Mesodermal cell (in vitro differentiated cells): ENCODE results near the gene UBC.

Experiments
- H3K27ac ChIP-seq: 2 replicates; pipeline ENCODE4 v1.7.0; 2013; ENCODE audit warnings: mild to moderate bottlenecking, low read depth, low read length, moderate library complexity; ENCODE audit not compliant: severe bottlenecking
- H3K36me3 ChIP-seq: 2 replicates; pipeline ENCODE4 v1.7.1; 2013; ENCODE audit warnings: mild to moderate bottlenecking, low read length, moderate library complexity; ENCODE audit not compliant: control insufficient read depth, insufficient read depth
- H3K4me1 ChIP-seq: one replicate; pipeline ENCODE4 v1.7.1; 2013; ENCODE audit warnings: mild to moderate bottlenecking, low read length; ENCODE audit not compliant: insufficient read depth, control insufficient read depth, poor library complexity, severe bottlenecking
- H3K4me3 ChIP-seq: 2 replicates; pipeline ENCODE4 v1.7.0; 2013; ENCODE audit warnings: low read length, control low read depth, mild to moderate bottlenecking; ENCODE audit not compliant: insufficient read depth, poor library complexity, severe bottlenecking; ENCODE audit errors: extremely low read depth
- H3K9me3 ChIP-seq: 2 replicates; pipeline ENCODE4 v1.7.1; 2013; ENCODE audit warnings: mild to moderate bottlenecking, low read length, moderate library complexity; ENCODE audit not compliant: control insufficient read depth
- WGBS, 2 experiments: methylation state at CpG; one replicate each; pipeline ENCODE4 v1.1.5; 2013; ENCODE audit warnings: missing lambda C conversion rate in 2 of 2; ENCODE audit not compliant: insufficient coverage in 2 of 2; 5-methylcytosine and 5-hydroxymethylcytosine counted together

Gene UBC

DNA sequence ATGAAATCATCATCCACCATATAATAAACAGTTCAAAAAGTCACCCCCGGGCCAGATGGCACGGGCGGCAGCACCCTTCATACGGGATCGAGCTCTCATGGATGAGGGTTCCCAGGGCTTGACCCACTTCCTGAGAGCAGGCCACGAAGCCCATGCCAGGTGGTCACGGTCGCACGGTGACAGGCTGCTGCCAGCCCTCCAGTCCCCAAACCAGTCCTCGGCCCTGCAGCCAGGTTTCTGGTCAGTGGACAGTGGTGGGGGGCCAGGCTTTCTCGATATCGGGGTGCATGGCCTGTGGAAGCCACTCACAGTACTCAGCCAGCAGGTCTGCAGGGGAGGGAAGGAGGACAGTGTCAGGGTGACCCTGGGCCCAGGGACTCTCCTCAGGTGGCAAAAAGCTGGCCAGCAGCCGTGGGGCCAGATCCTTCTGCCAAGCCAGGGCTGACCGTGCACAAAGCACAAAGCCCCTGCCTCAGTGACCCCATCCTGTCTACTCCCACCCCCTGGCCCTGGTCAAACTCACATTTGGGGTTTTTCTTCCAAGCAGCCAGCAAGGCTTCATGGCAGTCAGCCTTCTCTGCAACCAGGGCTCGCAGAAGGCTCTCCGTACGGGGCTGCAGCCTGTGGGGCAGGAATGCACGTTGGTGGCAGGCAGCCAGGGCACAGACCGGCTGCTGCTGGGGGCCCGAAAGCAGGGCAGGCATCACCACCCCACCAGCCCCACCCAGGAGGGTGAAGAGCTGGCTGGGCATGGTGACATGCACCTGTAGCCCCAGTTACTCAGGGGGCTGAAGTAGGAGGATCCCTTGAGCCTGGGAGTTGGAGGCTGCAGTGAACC lies 33.3 kb upstream of the UBC start:
- H3K9me3 ChIP-seq, result no peaks in the 10 kb centered on the region
- no peak overlapping the region for H3K27ac ChIP-seq
- 96 to 97% methylated on average over 15 to 17 of the region's 20 CpGs for WGBS, 2 experiments
- no peaks in the 10 kb centered on the region for H3K4me1 ChIP-seq
- no peak overlapping the region for H3K4me3 ChIP-seq
- peaks cover 53% of the 10 kb centered on the region for H3K36me3 ChIP-seq

- H3K36me3 ChIP-seq, result peaks cover 50% of the 10 kb centered on the region
- WGBS, 2 experiments, result 95 to 97% methylated on average over 9 to 11 of the region's 11 CpGs
- H3K4me1 ChIP-seq, result no peaks in the 10 kb centered on the region
- H3K4me3 ChIP-seq, result no peak overlapping the region
- H3K9me3 ChIP-seq, result no peaks in the 10 kb centered on the region
- no peak overlapping the region for H3K27ac ChIP-seq
Observed at GRCh38 chr12:124947013-124947412, 32.6 kb upstream of the UBC start.

GRCh38 chr12:124946447-124946793 lies 32.0 kb upstream of the UBC start:
- no peak overlapping the region for H3K27ac ChIP-seq
- no peaks in the 10 kb centered on the region for H3K9me3 ChIP-seq
- H3K4me3 ChIP-seq, result no peak overlapping the region
- no peaks in the 10 kb centered on the region for H3K4me1 ChIP-seq
- peaks cover 46% of the 10 kb centered on the region for H3K36me3 ChIP-seq
- WGBS, 2 experiments, result 93 to 98% methylated on average over 9 of the region's 10 CpGs

DNA sequence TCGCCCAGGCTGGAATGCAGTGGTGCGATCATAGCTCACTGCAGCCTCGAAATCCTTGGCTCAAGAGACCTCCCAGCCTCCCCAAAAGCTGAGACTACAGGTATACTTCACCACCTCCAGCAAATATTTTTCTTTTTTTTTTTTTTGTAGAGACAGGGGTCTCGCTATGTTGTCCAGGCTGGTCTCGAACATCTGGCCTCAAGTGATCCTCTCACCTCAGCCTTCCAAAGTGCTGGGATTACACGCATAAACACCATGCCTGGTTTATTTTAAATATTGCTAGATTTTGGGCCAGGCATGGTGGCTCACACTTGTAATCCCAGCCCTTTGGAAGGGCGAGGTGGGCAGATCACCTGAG lies 26.7 kb upstream of the UBC start:
- Histone ChIP-seq H3K4me1 (peaks cover 14% of the 10 kb centered on the region), H3K9me3 (no peaks in the 10 kb centered on the region), H3K4me3 (peak overlapping the region; percentile 37), H3K27ac (peak overlapping the region; percentile 69), H3K36me3 (peaks cover 12% of the 10 kb centered on the region)
- 81 to 95% methylated on average over 4 to 5 of the region's 7 CpGs for WGBS, 2 experiments

DNA sequence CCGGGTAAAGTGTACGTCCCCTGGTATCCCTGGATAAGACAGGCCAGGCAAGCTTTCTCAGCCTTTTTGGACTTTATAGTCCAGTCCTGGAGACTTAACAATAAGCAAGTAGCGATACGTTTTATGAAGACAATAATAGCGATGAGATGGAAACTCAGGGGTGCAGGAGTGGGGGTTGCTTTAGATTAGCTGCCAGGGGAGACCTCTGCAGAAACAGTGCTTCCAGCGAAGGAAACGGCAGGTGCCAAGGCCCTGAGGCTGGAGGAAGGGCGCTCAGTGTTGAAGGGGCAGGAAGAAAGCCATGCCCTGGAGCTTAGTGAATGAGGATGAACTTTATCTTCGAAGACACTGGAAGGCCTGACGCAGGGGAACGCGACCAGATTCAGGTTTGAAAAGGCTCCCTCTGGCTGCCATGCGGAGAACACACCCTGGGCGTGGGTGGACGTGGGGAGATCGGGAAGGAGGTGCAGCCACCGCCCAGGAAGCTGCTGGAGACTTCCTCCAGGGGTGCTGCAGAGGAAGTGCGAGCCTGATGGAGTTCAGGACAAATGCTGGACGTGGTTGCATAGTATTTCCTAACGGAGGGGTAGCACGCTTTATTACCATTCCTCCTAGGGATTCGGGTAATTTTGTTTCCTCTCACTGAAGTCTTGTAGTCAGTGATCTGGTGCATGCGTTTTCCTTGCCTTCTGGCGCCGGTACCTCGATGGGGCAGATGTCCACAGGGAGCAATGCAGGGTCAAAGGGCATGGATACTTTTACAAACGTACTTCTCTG lies 26.1 kb upstream of the UBC start:
- Histone ChIP-seq H3K27ac (peak overlapping the region; percentile 95), H3K9me3 (no peaks in the 10 kb centered on the region), H3K36me3 (peaks cover 9% of the 10 kb centered on the region), H3K4me1 (peaks cover 14% of the 10 kb centered on the region), H3K4me3 (peak overlapping the region; percentile 37)
- WGBS, 2 experiments, result 35% methylated on average over 27 of the region's 27 CpGs

- 1 to 6% methylated on average over 8 of the region's 8 CpGs for WGBS, 2 experiments
- H3K36me3 ChIP-seq, result peaks cover 6% of the 10 kb centered on the region
- H3K27ac ChIP-seq, result peak overlapping the region; percentile 95
- peaks cover 14% of the 10 kb centered on the region for H3K4me1 ChIP-seq
- no peaks in the 10 kb centered on the region for H3K9me3 ChIP-seq
- peak overlapping the region; percentile 37 for H3K4me3 ChIP-seq
Observed at GRCh38 chr12:124940143-124940392, 25.6 kb upstream of the UBC start.

DNA sequence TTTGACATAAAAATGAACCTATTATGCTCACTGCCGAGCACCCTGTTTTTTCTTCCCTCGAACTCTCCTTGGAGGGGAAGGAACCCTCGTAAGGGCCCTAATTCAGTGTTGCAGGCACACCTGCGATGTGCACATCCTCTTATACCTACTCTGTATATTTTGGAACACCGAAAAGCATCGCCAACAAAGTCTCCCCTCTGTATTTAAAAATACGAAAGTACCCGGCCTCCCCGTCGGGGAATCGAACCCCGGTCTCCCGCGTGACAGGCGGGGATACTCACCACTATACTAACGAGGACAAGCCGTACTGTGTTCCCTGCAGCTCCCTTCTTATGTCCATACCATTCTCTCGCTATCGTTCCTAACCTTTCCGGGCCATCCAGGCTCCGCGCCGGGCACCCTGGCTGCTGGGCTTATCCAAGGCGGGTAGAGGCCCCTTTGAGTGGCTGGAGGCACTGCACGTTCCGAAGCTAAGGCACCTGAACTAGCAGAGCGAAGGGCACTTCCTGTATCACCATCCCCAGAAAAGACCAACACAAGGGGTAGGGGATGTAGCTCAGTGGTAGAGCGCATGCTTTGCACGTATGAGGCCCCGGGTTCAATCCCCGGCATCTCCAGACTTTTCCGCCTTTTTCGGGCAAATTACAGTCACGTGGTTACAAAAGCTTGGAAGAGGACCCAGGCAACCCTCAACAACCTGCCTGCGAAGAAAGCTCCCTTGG lies 25.1 kb upstream of the UBC start:
- Histone ChIP-seq H3K9me3 (no peaks in the 10 kb centered on the region), H3K27ac (peak overlapping the region; percentile 95), H3K4me1 (peaks cover 14% of the 10 kb centered on the region), H3K36me3 (peaks cover 6% of the 10 kb centered on the region), H3K4me3 (peak overlapping the region; percentile 37)
- 0 to 2% methylated on average over 20 to 34 of the region's 35 CpGs for WGBS, 2 experiments

DNA sequence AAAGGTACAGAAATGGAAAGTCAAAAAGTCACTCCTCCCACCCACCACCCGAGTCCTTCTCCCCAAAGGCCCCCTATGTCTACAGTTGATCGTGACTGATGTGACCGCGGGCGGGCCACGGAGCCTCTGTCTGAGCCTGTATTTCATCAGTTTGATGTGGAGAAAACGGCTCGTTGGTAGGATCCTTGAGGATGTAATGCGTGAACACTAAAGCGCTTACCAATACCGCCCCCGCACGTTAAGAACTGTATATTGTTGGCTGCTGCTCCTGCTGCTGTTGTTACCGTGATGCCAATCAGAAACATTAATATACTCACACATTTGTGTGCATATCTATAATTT lies 24.6 kb upstream of the UBC start:
- WGBS, 2 experiments, result 16% methylated on average over 6 of the region's 14 CpGs; no CpG with 5 or more reads in 1 of the 2 experiments
- Histone ChIP-seq H3K36me3 (peaks cover 6% of the 10 kb centered on the region), H3K27ac (peak overlapping the region; percentile 95), H3K9me3 (no peaks in the 10 kb centered on the region), H3K4me1 (peaks cover 14% of the 10 kb centered on the region), H3K4me3 (peak overlapping the region; percentile 37)

- WGBS, 2 experiments, result 71 to 77% methylated on average over 2 to 4 of the region's 6 CpGs
- Histone ChIP-seq H3K4me3 (peak overlapping the region; percentile 37), H3K27ac (peak overlapping the region; percentile 95), H3K4me1 (peaks cover 14% of the 10 kb centered on the region), H3K36me3 (peaks cover 6% of the 10 kb centered on the region), H3K9me3 (no peaks in the 10 kb centered on the region)
Observed at GRCh38 chr12:124938587-124938986, 24.1 kb upstream of the UBC start.

GRCh38 chr12:124938108-124938507 lies 23.7 kb upstream of the UBC start:
- Histone ChIP-seq H3K9me3 (no peaks in the 10 kb centered on the region), H3K4me3 (no peak overlapping the region), H3K27ac (peak overlapping the region; percentile 95), H3K36me3 (peaks cover under 1% of the 10 kb centered on the region), H3K4me1 (peaks cover 14% of the 10 kb centered on the region)
- 89 to 90% methylated on average over 4 to 5 of the region's 5 CpGs for WGBS, 2 experiments
